Mesenchymal stem cell (in vitro differentiated cells and primary cell): ENCODE data around the gene CEP89. TPM values are rescaled to one million over a fixed set of nuclear protein-coding genes. Genes with fewer than 3 reads are reported as not detected.

Source experiments
- DNase-seq: peaks from one replicate; pipeline ENCODE4 v3.0.0-alpha.2; 2013
- H2AFZ ChIP-seq: one replicate; pipeline ENCODE4 v1.6.1; 2013; ENCODE audit warnings: low read depth, mild to moderate bottlenecking, control low read depth, inconsistent platforms, low read length, moderate library complexity
- H2AK5ac ChIP-seq: 2 replicates; pipeline ENCODE4 v1.6.1; 2013; ENCODE audit warnings: low read length, moderate library complexity, mild to moderate bottlenecking, inconsistent platforms; ENCODE audit not compliant: severe bottlenecking
- H2BK120ac ChIP-seq: one replicate; pipeline ENCODE4 v1.6.1; 2013; ENCODE audit warnings: low read depth, mild to moderate bottlenecking, inconsistent platforms, low read length, moderate library complexity
- H2BK12ac ChIP-seq, 2 experiments: one replicate each; pipeline ENCODE4 v1.6.1; 2013; ENCODE audit warnings: inconsistent platforms in 2 of 2, low read length in 2 of 2, mild to moderate bottlenecking in 2 of 2, moderate library complexity in 2 of 2, control low read depth in 1 of 2
- H2BK15ac ChIP-seq: one replicate; pipeline ENCODE4 v1.6.1; 2013; ENCODE audit warnings: mild to moderate bottlenecking, low read depth, inconsistent platforms; ENCODE audit not compliant: poor library complexity, severe bottlenecking
- H2BK5ac ChIP-seq: 2 replicates; pipeline ENCODE4 v1.6.1; 2013; ENCODE audit warnings: low read depth, mild to moderate bottlenecking, low read length, control low read depth, inconsistent platforms; ENCODE audit not compliant: poor library complexity, severe bottlenecking
- H3K14ac ChIP-seq, 2 experiments: one replicate each; pipeline ENCODE4 v1.6.1; 2013; ENCODE audit warnings: inconsistent platforms in 2 of 2, low read length in 2 of 2, control low read depth in 1 of 2, mild to moderate bottlenecking in 1 of 2, moderate library complexity in 1 of 2
- H3K18ac ChIP-seq, 2 experiments: one replicate each; pipeline ENCODE4 v1.6.1; 2013; ENCODE audit warnings: inconsistent platforms in 2 of 2, low read length in 2 of 2, control low read depth in 1 of 2, low read depth in 1 of 2, mild to moderate bottlenecking in 1 of 2
- H3K23ac ChIP-seq, 2 experiments: one replicate each; pipeline ENCODE4 v1.6.1; 2013; ENCODE audit warnings: inconsistent platforms in 2 of 2, low read length in 2 of 2, mild to moderate bottlenecking in 2 of 2, moderate library complexity in 2 of 2, control low read depth in 1 of 2
- H3K27ac ChIP-seq: 2 replicates; pipeline ENCODE4 v1.5.1; 2013; ENCODE audit warnings: mild to moderate bottlenecking, moderate library complexity, low read length, control low read depth, inconsistent platforms; ENCODE audit not compliant: poor library complexity, severe bottlenecking
- H3K27me3 ChIP-seq, 2 experiments: 2 replicates each; pipeline versions ENCODE4 v1.6.1 to v1.7.0; 2013; ENCODE audit warnings: low read length in 2 of 2, mild to moderate bottlenecking in 2 of 2, moderate library complexity in 2 of 2, control low read depth in 1 of 2, inconsistent platforms in 1 of 2; ENCODE audit not compliant: control insufficient read depth in 1 of 2, insufficient read depth in 1 of 2
- H3K36me3 ChIP-seq, 2 experiments: 2 replicates each; pipeline versions ENCODE4 v1.6.1 to v1.7.0; 2013; ENCODE audit warnings: low read length in 2 of 2, control low read depth in 1 of 2, inconsistent platforms in 1 of 2, low read depth in 1 of 2, mild to moderate bottlenecking in 1 of 2; ENCODE audit not compliant: insufficient read depth in 2 of 2, control insufficient read depth in 1 of 2
- H3K4ac ChIP-seq, 2 experiments: one replicate each; pipeline ENCODE4 v1.6.1; 2013; ENCODE audit warnings: inconsistent platforms in 2 of 2, low read length in 2 of 2, mild to moderate bottlenecking in 2 of 2, moderate library complexity in 2 of 2, control low read depth in 1 of 2, low read depth in 1 of 2
- H3K4me1 ChIP-seq: 2 replicates; pipeline ENCODE4 v1.6.1; 2013; ENCODE audit warnings: low read depth, low read length, control low read depth; ENCODE audit not compliant: control insufficient read depth, insufficient read depth
- H3K4me2 ChIP-seq: 2 replicates; pipeline ENCODE4 v1.6.1; 2013; ENCODE audit warnings: low read length, mild to moderate bottlenecking, inconsistent platforms; ENCODE audit not compliant: poor library complexity, severe bottlenecking
- H3K4me3 ChIP-seq, 2 experiments: 2 replicates each; pipeline versions ENCODE4 v1.5.1 to v1.7.0; 2013; ENCODE audit warnings: low read length in 2 of 2, mild to moderate bottlenecking in 2 of 2, control low read depth in 1 of 2, low read depth in 1 of 2; ENCODE audit not compliant: insufficient read depth in 1 of 2
- H3K79me1 ChIP-seq: replicated peaks from 2 replicates; pipeline ENCODE4 v1.6.1; 2013; ENCODE audit warnings: mild to moderate bottlenecking, control low read depth, low read length, inconsistent platforms; ENCODE audit not compliant: poor library complexity, severe bottlenecking
- H3K9ac ChIP-seq: 2 replicates; pipeline ENCODE4 v1.7.0; 2013; ENCODE audit warnings: mild to moderate bottlenecking, low read length, moderate library complexity
- H3K9me3 ChIP-seq: 2 replicates; pipeline ENCODE4 v1.7.0; 2013; ENCODE audit warnings: mild to moderate bottlenecking, low read length; ENCODE audit not compliant: control insufficient read depth
- H4K8ac ChIP-seq: one replicate; pipeline ENCODE4 v1.6.1; 2013; ENCODE audit warnings: inconsistent platforms, mild to moderate bottlenecking, low read length, moderate library complexity
- H4K91ac ChIP-seq: one replicate; pipeline ENCODE4 v1.6.1; 2013; ENCODE audit warnings: mild to moderate bottlenecking, low read length, inconsistent platforms
- WGBS: methylation state at CpG from one replicate; pipeline ENCODE4 v1.1.7; 2013; ENCODE audit warnings: mixed read lengths; 5-methylcytosine and 5-hydroxymethylcytosine counted together
- small RNA-seq: library from polyadenylated mRNA; stranded (forward); fragments of <200 nt; extraction: miRNeasy Mini kit (QIAGEN cat#:217004); gene quantifications from one replicate; pipeline ENCODE3, GENCODE V24; 2013; ENCODE audit warnings: low read depth

CEP89 gene

DNA sequence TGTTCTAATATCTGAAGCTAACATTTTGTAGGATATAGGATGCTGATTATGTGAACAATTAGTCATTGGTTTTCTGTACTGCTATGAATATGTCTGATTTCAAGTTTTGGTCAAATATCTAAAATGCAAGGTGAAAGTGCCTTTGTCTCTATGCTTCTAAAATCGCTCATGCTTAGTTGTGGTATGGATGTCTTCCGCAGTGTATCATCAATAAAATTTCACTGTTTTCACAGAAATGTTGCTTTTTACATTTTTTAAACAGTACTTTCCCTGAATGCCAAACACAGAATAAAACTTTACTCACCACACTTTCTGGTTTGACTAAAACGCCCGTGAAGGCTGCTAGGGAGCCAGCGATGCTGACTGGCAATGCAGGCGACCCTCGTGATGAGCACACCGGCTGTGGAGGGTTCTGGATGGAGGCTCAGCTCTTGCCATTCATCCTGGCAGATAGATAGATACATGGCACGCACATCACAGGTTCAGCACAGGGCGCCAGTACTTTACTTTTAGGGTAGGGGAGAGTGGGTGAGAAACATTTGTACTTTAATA is 142.3 kb downstream of the CEP89 start:
- peaks cover 7% of the 10 kb centered on the region for H3K4me1 ChIP-seq
- no peak overlapping the region for H2BK15ac ChIP-seq
- H3K79me1 ChIP-seq, result no peaks in the 10 kb centered on the region
- H2AK5ac ChIP-seq, result peak overlapping the region; percentile 33
- H3K36me3 ChIP-seq, result no peaks in the 10 kb centered on the region
- H3K9me3 ChIP-seq, result no peaks in the 10 kb centered on the region
- H3K4me3 ChIP-seq, result no peak overlapping the region
- no peak overlapping the region for H3K23ac ChIP-seq
- no peak overlapping the region for H3K9ac ChIP-seq
- peaks cover 0 to 7% of the 10 kb centered on the region in 2 experiments for H3K27me3 ChIP-seq
- H4K8ac ChIP-seq, result no peak overlapping the region
- WGBS, result 92% methylated on average over 8 of the region's 10 CpGs
- H3K27ac ChIP-seq, result no peak overlapping the region
- H2BK5ac ChIP-seq, result no peak overlapping the region
- no peak overlapping the region for H3K4me2 ChIP-seq
- no peak overlapping the region for H4K91ac ChIP-seq
- H2AFZ ChIP-seq, result no peak overlapping the region
- no peak overlapping the region for H3K14ac ChIP-seq
- H2BK120ac ChIP-seq, result no peak overlapping the region
- no peak overlapping the region for H2BK12ac ChIP-seq
- DNase-seq, result no peak
- H3K18ac ChIP-seq, result no peak overlapping the region
- H3K4ac ChIP-seq, result no peak overlapping the region

- WGBS, result 95% methylated on average over 15 of the region's 15 CpGs
- peaks cover 0 to 11% of the 10 kb centered on the region in 2 experiments for H3K27me3 ChIP-seq
Measured at GRCh38 chr19:32828643-32829344, 143.0 kb downstream of the CEP89 start.

DNA sequence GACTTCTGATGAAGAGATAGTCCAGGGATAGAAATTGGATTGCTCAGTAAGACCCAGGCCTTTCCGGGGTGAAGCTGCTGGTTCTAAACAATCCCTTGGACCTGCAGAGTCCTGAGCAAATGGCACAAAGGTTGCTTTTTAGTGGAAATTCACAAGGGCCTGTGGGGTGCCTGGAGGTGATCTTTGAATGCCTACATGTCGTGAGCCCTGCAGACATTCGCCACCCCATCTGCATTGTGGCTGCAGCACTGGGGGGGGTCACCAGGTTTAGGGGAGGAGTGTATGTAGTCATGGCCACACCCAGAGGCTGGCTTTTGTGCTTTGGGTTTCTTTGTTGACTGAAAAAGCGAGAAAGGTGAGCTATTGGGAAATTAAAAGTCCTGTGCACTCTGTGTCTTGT is 143.6 kb downstream of the CEP89 start:
- DNase-seq, result no peak
- no peak overlapping the region for H3K4me2 ChIP-seq
- H3K4me1 ChIP-seq, result peaks cover 9% of the 10 kb centered on the region
- no peak overlapping the region for H2AK5ac ChIP-seq
- H2BK15ac ChIP-seq, result no peak overlapping the region
- no peak overlapping the region for H2BK5ac ChIP-seq
- H3K27me3 ChIP-seq, result peaks cover 0 to 16% of the 10 kb centered on the region in 2 experiments
- no peak overlapping the region for H3K9ac ChIP-seq
- no peak overlapping the region for H3K14ac ChIP-seq
- H2BK12ac ChIP-seq, result no peak overlapping the region
- WGBS, result 87% methylated on average over 4 of the region's 4 CpGs
- H3K18ac ChIP-seq, result no peak overlapping the region
- no peak overlapping the region for H2BK120ac ChIP-seq
- H3K27ac ChIP-seq, result no peak overlapping the region
- H3K36me3 ChIP-seq, result no peaks in the 10 kb centered on the region
- no peak overlapping the region for H4K8ac ChIP-seq
- no peaks in the 10 kb centered on the region for H3K9me3 ChIP-seq
- H3K4me3 ChIP-seq, result no peak overlapping the region
- no peak overlapping the region for H3K23ac ChIP-seq
- no peak overlapping the region for H2AFZ ChIP-seq
- no peak overlapping the region for H4K91ac ChIP-seq
- H3K4ac ChIP-seq, result no peak overlapping the region
- no peaks in the 10 kb centered on the region for H3K79me1 ChIP-seq

More at GRCh38 chr19:32828643-32829344, 143.0 kb downstream of the CEP89 start:
- Histone ChIP-seq H4K91ac (no peak overlapping the region), H3K9ac (no peak overlapping the region), H2BK12ac (peak overlapping the region in 1 of 2 experiments; percentile 43), H3K79me1 (no peaks in the 10 kb centered on the region), H3K14ac (peak overlapping the region in 1 of 2 experiments; percentile 69), H3K9me3 (no peaks in the 10 kb centered on the region), H3K4me1 (peaks cover 9% of the 10 kb centered on the region), H3K23ac (no peak overlapping the region), H3K4me3 (no peak overlapping the region), H3K27ac (no peak overlapping the region), H4K8ac (no peak overlapping the region), H3K4ac (no peak overlapping the region), H2AK5ac (peak overlapping the region; percentile 86), H2BK5ac (no peak overlapping the region), H3K36me3 (no peaks in the 10 kb centered on the region), H2BK15ac (no peak overlapping the region), H3K18ac (no peak overlapping the region), H2BK120ac (no peak overlapping the region), H2AFZ (no peak overlapping the region), H3K4me2 (no peak overlapping the region)
- no peak for DNase-seq

Small RNA genes lying within 50 kb of the gene (small RNA-seq; reads per million reads assigned to genes)
- not detected for gene RN7SKP22
